Measurements from ENCODE around the gene RAB36.

The RAB36 gene

GRCh38 chr22:23137905-23138561 is 7.2 kb upstream of the RAB36 start:
- peak; percentile 28 for DNase-seq (ENCODE audit: low read depth)

- no peak for DNase-seq (ENCODE audit: low read depth)
Observed at GRCh38 chr22:23138584-23139435, 6.5 kb upstream of the RAB36 start.

- DNase-seq (ENCODE audit: low read depth), result no peak
Observed at GRCh38 chr22:23140385-23140784, 4.9 kb upstream of the RAB36 start.

- DNase-seq (ENCODE audit: low read depth), result no peak
Observed at GRCh38 chr22:23142546-23143105, 2.7 kb upstream of the RAB36 start.

- no peak for DNase-seq (ENCODE audit: low read depth)
Observed at GRCh38 chr22:23143119-23143518, 2.2 kb upstream of the RAB36 start.

- DNase-seq (ENCODE audit: low read depth), result no peak
Observed at GRCh38 chr22:23144432-23144831, 845 bp upstream of the RAB36 start.

- no peak for DNase-seq (ENCODE audit: low read depth)
Observed at GRCh38 chr22:23145878-23146470, 697 bp downstream of the RAB36 start.

GRCh38 chr22:23146478-23147205 is 1.4 kb downstream of the RAB36 start:
- DNase-seq (ENCODE audit: low read depth), result no peak

- no peak for DNase-seq (ENCODE audit: low read depth)
Observed at GRCh38 chr22:23147617-23148387, 2.5 kb downstream of the RAB36 start.

- DNase-seq (ENCODE audit: low read depth), result no peak
Observed at GRCh38 chr22:23149743-23150238, 4.5 kb downstream of the RAB36 start.

- DNase-seq (ENCODE audit: low read depth), result no peak
Observed at GRCh38 chr22:23150762-23151161, 5.5 kb downstream of the RAB36 start.

- DNase-seq (ENCODE audit: low read depth), result no peak
Observed at GRCh38 chr22:23151827-23152226, 6.5 kb downstream of the RAB36 start.

- no peak for DNase-seq (ENCODE audit: low read depth)
Observed at GRCh38 chr22:23152238-23153114, 7.2 kb downstream of the RAB36 start.

- no peak for DNase-seq (ENCODE audit: low read depth)
Observed at GRCh38 chr22:23153994-23154393, 8.7 kb downstream of the RAB36 start.

- no peak for DNase-seq (ENCODE audit: low read depth)
Observed at GRCh38 chr22:23154461-23154860, 9.2 kb downstream of the RAB36 start.

GRCh38 chr22:23155143-23155542 is 9.9 kb downstream of the RAB36 start:
- no peak for DNase-seq (ENCODE audit: low read depth)

GRCh38 chr22:23155831-23156230 is 10.6 kb downstream of the RAB36 start:
- no peak for DNase-seq (ENCODE audit: low read depth)

- DNase-seq (ENCODE audit: low read depth), result no peak
Observed at GRCh38 chr22:23156286-23156685, 11.0 kb downstream of the RAB36 start.

- DNase-seq (ENCODE audit: low read depth), result no peak
Observed at GRCh38 chr22:23157560-23158515, 12.6 kb downstream of the RAB36 start.

Data from activated T-helper 1 cell treated with Interleukin-2 at 50 U/mL for 16 hours (primary cell).